H1 (cell line): ENCODE data around the gene MMP17. TPM values are rescaled to one million over a fixed set of nuclear protein-coding genes. Genes with fewer than 3 reads are reported as not detected.

Experiments
- BACH1 ChIP-seq: IDR thresholded peaks from 2 replicates; pipeline ENCODE4 v1.6.1; 2012; ENCODE audit warnings: low read length, improper control_type of control experiment
- CEBPB ChIP-seq: IDR thresholded peaks from 2 replicates; pipeline ENCODE4 v1.6.1; 2012; ENCODE audit warnings: low read depth, low read length
- CHD7 ChIP-seq: fragments of 300-600 bp; sonication (generic); IDR thresholded peaks from 2 replicates; pipeline ENCODE4 v1.7.1; 2012; ENCODE audit warnings: low read length, moderate library complexity, mild to moderate bottlenecking, inconsistent platforms; ENCODE audit not compliant: insufficient replicate concordance
- GTF2F1 ChIP-seq: IDR thresholded peaks from 2 replicates; pipeline ENCODE4 v1.6.1; 2012; ENCODE audit warnings: low read depth, low read length, improper control_type of control experiment, borderline replicate concordance
- MAX ChIP-seq: IDR thresholded peaks from 2 replicates; pipeline ENCODE4 v1.6.1; 2012; ENCODE audit warnings: inconsistent platforms
- RXRA ChIP-seq: IDR thresholded peaks from 2 replicates; pipeline ENCODE4 v1.6.1; 2011; ENCODE audit warnings: low read depth, mild to moderate bottlenecking, low read length, moderate library complexity; ENCODE audit not compliant: insufficient read depth
- SP4 ChIP-seq: IDR thresholded peaks from 2 replicates; pipeline ENCODE4 v1.6.1; 2012; ENCODE audit warnings: low read length, inconsistent platforms
- SRF ChIP-seq: IDR thresholded peaks from 2 replicates; pipeline ENCODE4 v1.6.1; 2011; ENCODE audit warnings: mild to moderate bottlenecking, low read depth, low read length, moderate library complexity
- SUZ12 ChIP-seq: fragments of 200-600 bp; sonication (generic); IDR thresholded peaks from 2 replicates; pipeline ENCODE4 v1.6.1; 2012; ENCODE audit warnings: mild to moderate bottlenecking, inconsistent platforms, low read length, moderate library complexity, mixed read lengths
- TBP ChIP-seq: IDR thresholded peaks from 2 replicates; pipeline ENCODE4 v1.6.1; 2011; ENCODE audit warnings: low read depth, low read length, improper control_type of control experiment
- TCF12 ChIP-seq: IDR thresholded peaks from 2 replicates; pipeline ENCODE4 v1.6.1; 2011; ENCODE audit warnings: low read depth, mild to moderate bottlenecking, low read length
- polyA plus RNA-seq, 7 experiments: library from polyadenylated mRNA; depleted of rRNA in 3 of 7; stranded (reverse) in 5 of 7; unstranded in 2 of 7; fragments of >200 nt in 5 of 7; fragments of 200-250 nt in 2 of 7; gene quantifications; 1 replicate in 5 of 7; 2 replicates in 1 of 7; 4 replicates in 1 of 7; pipeline versions ENCODE4 v1.2.1 to v1.2.3, GENCODE V29; 2011 to 2013; ENCODE audit warnings: missing spikeins in 2 of 7, mixed read lengths in 2 of 7
- total RNA-seq: library from RNA; stranded (reverse); fragmentation: NEBNext Ultra II Directional; extraction: Animal tissue kit (Norgen Biotek cat#: 25700); gene quantifications from 2 replicates; pipeline ENCODE4 v1.2.1, GENCODE V29; 2021

The MMP17 gene
- total and polyA plus RNA-seq, 2 of the 8 experiments (the other 6 are each of a cell fraction or from before 2014, with no cell fraction given), result 41.3 to 53.8 TPM

- TF ChIP-seq CHD7, result no peak
- TF ChIP-seq CEBPB, result no peak
- TF ChIP-seq SP4, result no peak
- TF ChIP-seq RXRA, result no peak
- TF ChIP-seq MAX, result no peak
- TF ChIP-seq TBP, result no peak
- no peak for TF ChIP-seq SUZ12
- TF ChIP-seq BACH1, result no peak
- no peak for TF ChIP-seq GTF2F1
- no peak for TF ChIP-seq SRF
- TF ChIP-seq TCF12, result no peak
These were observed 69.1 kb downstream of the MMP17 start (continued) for GRCh38 chr12:131897276-131897675.
